Adipocyte (in vitro differentiated cells): ENCODE measurements around the gene TRAPPC2.

Source experiments
- DNase-seq: peaks from one replicate; pipeline ENCODE4 v3.0.0-alpha.2; 2015; ENCODE audit warnings: low read depth
- H3K27me3 ChIP-seq: replicated peaks from 2 replicates; pipeline ENCODE4 v1.7.0; 2013; ENCODE audit warnings: mild to moderate bottlenecking, low read length, moderate library complexity; ENCODE audit not compliant: control insufficient read depth, insufficient read depth
- H3K36me3 ChIP-seq: 2 replicates; pipeline ENCODE4 v1.7.0; 2013; ENCODE audit warnings: low read length, mild to moderate bottlenecking, moderate library complexity; ENCODE audit not compliant: control insufficient read depth, insufficient read depth, severe bottlenecking
- H3K4me1 ChIP-seq: 2 replicates; pipeline ENCODE4 v1.7.0; 2013; ENCODE audit warnings: mild to moderate bottlenecking, low read length, moderate library complexity; ENCODE audit not compliant: control insufficient read depth, insufficient read depth
- H3K4me3 ChIP-seq: 2 replicates; pipeline ENCODE4 v1.7.0; 2013; ENCODE audit warnings: mild to moderate bottlenecking, low read length, moderate library complexity
- H3K9ac ChIP-seq: 2 replicates; pipeline ENCODE4 v1.7.0; 2013; ENCODE audit warnings: mild to moderate bottlenecking, low read length, moderate library complexity
- H3K9me3 ChIP-seq: 2 replicates; pipeline ENCODE4 v1.7.0; 2013; ENCODE audit warnings: mild to moderate bottlenecking, low read length, moderate library complexity; ENCODE audit not compliant: control insufficient read depth

The TRAPPC2 gene

DNA sequence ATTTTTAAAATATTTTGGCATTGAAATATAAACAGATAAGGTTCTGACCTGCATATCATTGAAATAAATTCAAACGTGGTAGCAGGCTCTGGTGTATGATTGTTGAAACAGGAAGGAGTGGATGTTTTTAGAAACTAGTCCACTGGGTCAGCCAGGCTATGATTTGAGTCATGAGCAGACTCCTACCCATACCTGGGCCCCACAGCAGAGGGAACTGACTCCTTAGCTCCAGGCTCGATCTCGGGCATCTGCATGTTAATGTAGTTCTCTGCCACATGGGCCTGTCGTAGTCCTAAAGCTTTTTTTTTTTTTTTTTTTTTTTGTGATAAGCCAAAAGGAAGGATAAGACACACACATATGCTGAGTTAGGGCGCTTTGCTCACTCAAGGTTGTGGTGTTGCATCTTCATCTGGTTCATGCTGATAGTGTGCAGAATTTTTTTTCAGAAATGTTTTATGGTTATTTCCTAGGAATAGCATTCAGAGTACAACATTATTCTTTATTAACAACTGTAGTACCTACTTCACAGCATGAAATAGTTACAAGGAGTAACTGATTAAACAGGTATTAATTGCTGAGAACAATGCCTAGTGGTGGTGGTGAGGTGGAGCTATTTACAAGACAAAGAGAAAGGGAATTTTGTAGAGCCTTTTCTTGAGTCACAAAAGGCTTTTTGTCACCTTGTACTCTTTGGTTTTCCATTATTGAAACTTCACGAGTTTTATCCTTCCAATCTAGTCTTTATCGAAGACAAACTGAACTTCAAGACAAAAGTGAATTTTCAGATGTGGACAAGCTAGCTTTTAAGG lies 27.4 kb upstream of the TRAPPC2 start:
- no peaks in the 10 kb centered on the region for H3K9me3 ChIP-seq
- H3K27me3 ChIP-seq: no peaks in the 10 kb centered on the region
- H3K4me3 ChIP-seq: no peak overlapping the region
- H3K9ac ChIP-seq: no peak overlapping the region
- peaks cover 70% of the 10 kb centered on the region for H3K36me3 ChIP-seq
- peaks cover 4% of the 10 kb centered on the region for H3K4me1 ChIP-seq
- DNase-seq: peak; percentile 19

DNA sequence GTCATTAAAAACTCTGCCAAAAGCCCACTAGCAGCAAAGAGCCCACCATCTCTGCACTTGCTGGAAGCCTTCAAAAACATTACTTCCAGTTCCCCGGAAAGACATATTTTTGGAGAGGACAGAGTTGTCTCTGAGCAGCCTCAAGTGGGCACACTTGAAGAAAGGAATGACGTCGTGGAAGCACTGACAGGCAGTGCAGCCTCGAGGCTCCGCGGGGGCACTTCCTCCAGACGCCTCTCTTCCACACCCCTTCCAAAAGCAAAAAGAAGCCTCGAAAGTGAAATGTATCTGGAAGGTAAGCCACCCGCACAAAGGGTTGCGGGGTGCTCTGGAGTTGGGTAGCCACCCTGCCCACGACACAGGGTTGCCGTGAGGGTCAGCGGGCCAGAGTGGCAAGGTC lies 26.0 kb upstream of the TRAPPC2 start:
- no peak for DNase-seq
- Histone ChIP-seq H3K27me3 (no peaks in the 10 kb centered on the region), H3K36me3 (peaks cover 65% of the 10 kb centered on the region), H3K9ac (no peak overlapping the region), H3K4me1 (peaks cover 4% of the 10 kb centered on the region), H3K4me3 (no peak overlapping the region), H3K9me3 (no peaks in the 10 kb centered on the region)

DNA sequence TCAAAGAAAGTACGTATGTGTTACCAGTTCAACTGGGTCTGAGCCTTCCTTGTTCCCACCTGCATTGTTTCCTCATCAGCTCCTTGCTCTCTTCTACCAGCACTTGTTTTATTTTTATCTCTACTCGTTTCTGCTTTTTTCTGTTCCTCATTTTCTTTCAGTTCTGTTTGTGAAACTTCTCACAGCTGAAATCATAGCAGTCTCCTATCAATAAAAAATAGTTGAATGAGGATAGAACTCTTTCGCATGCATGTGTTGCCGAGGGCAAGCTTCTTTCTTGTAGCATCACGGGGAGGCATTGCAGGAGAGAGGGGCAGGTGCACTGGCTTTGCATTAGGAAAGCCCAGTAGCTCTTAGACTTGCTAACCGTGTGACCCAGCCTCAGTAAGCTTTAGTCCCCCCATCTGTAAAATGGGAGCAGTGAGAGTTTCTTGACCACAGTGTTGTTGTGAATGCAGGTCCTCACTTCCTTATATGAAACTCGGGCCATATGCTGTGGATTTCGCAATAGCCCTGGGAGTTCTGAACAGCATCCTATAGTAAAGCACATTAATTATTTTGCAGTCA lies 24.8 kb upstream of the TRAPPC2 start:
- H3K27me3 ChIP-seq: no peaks in the 10 kb centered on the region
- H3K36me3 ChIP-seq: peaks cover 65% of the 10 kb centered on the region
- H3K9me3 ChIP-seq: no peaks in the 10 kb centered on the region
- peaks cover 4% of the 10 kb centered on the region for H3K4me1 ChIP-seq
- DNase-seq: no peak
- H3K9ac ChIP-seq: no peak overlapping the region
- H3K4me3 ChIP-seq: no peak overlapping the region

DNA sequence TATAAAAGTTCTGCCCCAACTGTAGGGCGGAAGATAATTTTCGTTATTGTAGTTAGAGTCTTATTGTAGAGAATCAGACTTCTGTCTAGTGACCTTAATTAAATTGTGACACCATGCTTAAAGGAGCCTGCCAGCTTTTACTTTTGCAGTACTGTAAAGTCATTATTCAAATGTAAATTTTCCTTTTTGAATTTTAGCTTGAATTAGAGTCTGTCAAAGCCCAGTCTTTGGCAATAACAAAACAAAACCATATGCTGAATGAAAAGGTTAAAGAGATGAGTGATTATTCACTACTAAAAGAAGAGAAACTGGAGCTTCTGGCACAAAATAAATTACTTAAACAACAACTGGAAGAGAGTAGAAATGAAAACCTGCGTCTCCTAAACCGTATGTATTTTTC lies 22.0 kb upstream of the TRAPPC2 start:
- Histone ChIP-seq H3K36me3 (peaks cover 59% of the 10 kb centered on the region), H3K27me3 (no peaks in the 10 kb centered on the region), H3K4me1 (no peaks in the 10 kb centered on the region), H3K9me3 (no peaks in the 10 kb centered on the region), H3K9ac (no peak overlapping the region), H3K4me3 (no peak overlapping the region)
- DNase-seq: no peak

DNA sequence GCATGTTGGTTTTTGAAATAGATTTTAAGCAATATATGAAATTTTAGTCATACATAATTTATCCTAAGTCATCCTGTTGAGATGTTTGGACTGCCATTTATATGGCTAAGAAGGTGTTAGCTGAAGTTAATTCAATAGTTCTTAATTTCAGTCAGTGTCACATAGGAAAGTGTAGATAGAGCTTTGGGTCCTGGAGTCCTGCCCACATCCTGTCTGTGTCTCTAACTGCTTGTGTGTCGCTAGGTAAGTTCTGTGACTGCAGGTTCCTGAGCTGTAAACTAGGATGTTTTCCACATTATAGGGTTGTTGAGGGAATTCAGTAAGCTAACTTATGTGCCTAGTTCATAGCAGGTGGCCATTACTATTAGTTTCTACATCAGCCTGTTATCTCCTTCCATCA lies 20.8 kb upstream of the TRAPPC2 start:
- DNase-seq: no peak
- no peak overlapping the region for H3K9ac ChIP-seq
- H3K9me3 ChIP-seq: no peaks in the 10 kb centered on the region
- no peaks in the 10 kb centered on the region for H3K4me1 ChIP-seq
- no peaks in the 10 kb centered on the region for H3K27me3 ChIP-seq
- H3K4me3 ChIP-seq: no peak overlapping the region
- H3K36me3 ChIP-seq: peaks cover 55% of the 10 kb centered on the region

DNA sequence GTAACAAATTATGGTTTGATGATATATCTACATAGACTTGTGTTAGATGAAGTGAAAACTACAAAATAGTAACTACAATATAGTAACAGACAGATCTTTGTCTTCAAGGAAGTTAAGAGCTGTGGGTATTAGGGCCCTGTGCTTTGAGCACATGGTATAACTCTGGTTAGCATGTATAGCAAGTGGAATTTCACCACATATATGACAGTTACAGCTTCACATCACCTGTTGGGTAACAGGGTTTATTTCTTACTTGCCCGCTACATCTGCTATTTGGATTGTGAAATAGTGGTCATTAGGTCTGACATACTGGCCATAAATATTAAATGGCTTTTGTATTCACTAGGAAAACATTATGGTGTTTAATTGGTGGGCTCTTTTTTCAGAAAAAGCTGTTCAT lies 20.3 kb upstream of the TRAPPC2 start:
- Histone ChIP-seq H3K9ac (no peak overlapping the region), H3K4me1 (no peaks in the 10 kb centered on the region), H3K27me3 (no peaks in the 10 kb centered on the region), H3K9me3 (no peaks in the 10 kb centered on the region), H3K36me3 (peaks cover 52% of the 10 kb centered on the region), H3K4me3 (no peak overlapping the region)
- DNase-seq: no peak

DNA sequence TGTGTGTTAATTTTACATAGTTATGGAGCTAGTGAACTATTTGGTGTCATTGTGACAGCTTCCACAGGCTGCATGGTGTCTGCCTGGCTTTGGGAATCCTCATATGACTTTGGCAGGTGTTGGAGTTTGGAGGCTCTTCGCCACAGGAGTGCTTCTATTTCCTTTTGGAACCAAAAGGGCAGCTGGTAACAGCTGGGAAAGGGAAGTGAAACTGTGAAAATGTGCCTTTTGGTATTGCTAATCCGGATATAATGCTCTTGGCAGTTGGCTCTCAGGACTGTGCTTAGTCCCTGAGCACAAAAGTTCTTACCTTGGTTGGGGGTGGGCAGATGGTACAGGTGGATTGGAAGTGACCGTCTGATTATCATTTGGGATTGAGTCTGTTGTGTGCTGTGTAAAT lies 18.2 kb upstream of the TRAPPC2 start:
- Histone ChIP-seq H3K36me3 (peaks cover 42% of the 10 kb centered on the region), H3K9ac (no peak overlapping the region), H3K27me3 (no peaks in the 10 kb centered on the region), H3K9me3 (no peaks in the 10 kb centered on the region), H3K4me3 (no peak overlapping the region), H3K4me1 (no peaks in the 10 kb centered on the region)
- DNase-seq: no peak

DNA sequence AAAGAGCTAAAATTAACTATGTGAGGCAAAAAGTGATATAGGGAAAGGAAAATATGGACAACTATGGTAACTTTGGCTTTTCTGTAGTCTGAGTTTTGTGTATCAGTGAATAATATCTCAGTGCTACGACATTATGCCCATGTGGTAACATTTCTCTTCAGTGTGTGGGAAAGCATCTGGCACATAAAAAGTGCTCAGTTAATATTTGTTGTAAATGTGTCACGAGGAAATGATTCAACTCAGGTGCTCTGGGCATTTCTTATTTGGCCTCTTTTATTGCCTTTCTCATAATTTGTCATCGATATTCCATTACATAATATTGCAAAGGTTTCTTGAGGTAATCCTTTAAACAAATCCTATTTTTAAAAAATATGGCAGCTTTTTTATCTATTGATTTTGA lies 17.7 kb upstream of the TRAPPC2 start:
- Histone ChIP-seq H3K36me3 (peaks cover 38% of the 10 kb centered on the region), H3K4me1 (no peaks in the 10 kb centered on the region), H3K27me3 (no peaks in the 10 kb centered on the region), H3K9me3 (no peaks in the 10 kb centered on the region), H3K9ac (no peak overlapping the region), H3K4me3 (no peak overlapping the region)
- DNase-seq: no peak

DNA sequence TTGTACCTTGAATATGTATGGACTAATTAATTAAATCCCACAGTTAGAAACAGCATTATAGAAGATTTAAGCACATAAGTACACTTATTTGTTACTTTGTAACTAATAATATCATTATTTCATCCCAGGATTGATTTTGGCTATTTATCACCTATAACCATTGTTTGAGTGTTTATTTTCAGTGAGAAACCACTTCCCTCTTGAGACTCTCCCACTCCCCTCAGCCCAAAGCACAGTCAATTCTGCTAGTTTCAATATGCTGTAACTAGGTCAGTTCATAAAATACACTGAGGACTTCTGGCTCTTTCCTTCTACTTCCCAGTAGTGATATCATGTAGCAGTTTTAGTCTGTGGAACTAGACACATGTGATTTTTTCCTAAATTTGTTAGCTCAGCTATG lies 16.4 kb upstream of the TRAPPC2 start:
- no peak overlapping the region for H3K4me3 ChIP-seq
- no peaks in the 10 kb centered on the region for H3K4me1 ChIP-seq
- no peaks in the 10 kb centered on the region for H3K27me3 ChIP-seq
- peaks cover 34% of the 10 kb centered on the region for H3K36me3 ChIP-seq
- no peaks in the 10 kb centered on the region for H3K9me3 ChIP-seq
- no peak overlapping the region for H3K9ac ChIP-seq
- DNase-seq: no peak

DNA sequence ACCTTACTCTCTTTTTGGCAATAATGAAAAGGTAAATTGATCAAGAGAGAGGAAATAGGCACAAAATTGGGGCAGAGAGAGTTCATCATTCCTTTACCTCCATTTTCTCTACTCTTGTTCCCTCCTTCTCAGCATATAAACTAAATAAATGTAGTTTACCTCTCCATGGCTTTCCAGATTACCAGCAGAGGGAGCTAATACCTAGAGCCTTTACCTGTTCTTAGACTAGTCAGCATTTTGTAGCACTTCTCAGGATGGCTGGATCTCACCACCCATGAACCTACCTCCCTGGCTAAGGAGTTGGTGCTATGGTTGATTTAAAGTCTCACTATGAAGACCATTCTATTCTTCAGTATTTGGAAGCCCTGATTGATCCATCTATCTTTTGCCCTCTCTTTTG lies 15.8 kb upstream of the TRAPPC2 start:
- Histone ChIP-seq H3K27me3 (no peaks in the 10 kb centered on the region), H3K4me3 (no peak overlapping the region), H3K9me3 (no peaks in the 10 kb centered on the region), H3K36me3 (peaks cover 40% of the 10 kb centered on the region), H3K4me1 (no peaks in the 10 kb centered on the region), H3K9ac (no peak overlapping the region)
- DNase-seq: peak; percentile 56

DNA sequence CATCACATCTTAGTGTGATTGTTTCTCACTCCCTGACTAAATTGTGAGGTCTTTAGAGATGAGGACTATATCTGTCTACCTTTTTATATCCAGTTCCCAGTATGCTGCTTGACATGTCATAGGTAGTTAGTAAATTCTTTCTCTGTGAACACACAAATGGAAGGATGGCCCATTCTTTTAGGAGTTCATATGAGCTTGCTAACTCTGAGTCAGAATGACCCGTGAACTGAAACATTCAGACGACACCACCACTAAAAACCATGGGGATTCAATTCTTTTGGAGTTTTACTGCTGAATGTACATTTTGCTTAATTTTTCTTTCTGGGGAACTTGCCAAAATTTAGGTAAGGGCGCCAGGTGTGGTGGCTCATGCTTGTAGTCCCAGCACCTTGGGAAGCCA lies 14.1 kb upstream of the TRAPPC2 start:
- Histone ChIP-seq H3K36me3 (peaks cover 50% of the 10 kb centered on the region), H3K4me3 (no peak overlapping the region), H3K27me3 (no peaks in the 10 kb centered on the region), H3K9me3 (no peaks in the 10 kb centered on the region), H3K9ac (no peak overlapping the region), H3K4me1 (no peaks in the 10 kb centered on the region)
- DNase-seq: no peak

DNA sequence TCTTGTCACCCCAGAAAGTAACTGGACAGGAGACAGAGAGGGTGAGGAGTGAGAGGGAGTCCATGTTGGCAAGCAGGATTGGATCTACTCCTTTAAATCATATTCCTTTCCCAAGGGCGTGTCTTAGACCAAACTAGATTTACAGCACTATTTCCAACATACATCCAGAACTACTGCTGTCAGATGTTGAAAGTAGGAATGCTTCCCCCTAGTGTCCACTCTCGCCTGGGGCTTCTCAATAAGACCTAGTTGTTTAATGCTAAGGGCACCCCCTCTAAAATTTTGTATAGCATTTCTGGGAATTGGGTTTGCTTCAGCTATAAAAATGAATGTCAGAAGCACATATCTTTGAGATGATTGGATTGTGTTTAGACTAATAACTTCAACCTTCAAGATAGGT lies 13.4 kb upstream of the TRAPPC2 start:
- no peaks in the 10 kb centered on the region for H3K27me3 ChIP-seq
- no peak overlapping the region for H3K4me3 ChIP-seq
- no peaks in the 10 kb centered on the region for H3K9me3 ChIP-seq
- peaks cover 46% of the 10 kb centered on the region for H3K36me3 ChIP-seq
- no peaks in the 10 kb centered on the region for H3K4me1 ChIP-seq
- no peak overlapping the region for H3K9ac ChIP-seq
- DNase-seq: peak; percentile 73
